IMR-90 (cell line): ENCODE data around the gene GPLD1. TPM values are rescaled to one million over a fixed set of nuclear protein-coding genes. Genes with fewer than 3 reads are reported as not detected.

Experiments used
- ATAC-seq: fragments of 200-7000 bp; cut with Tn5 transposase; 2 replicates; pipeline ENCODE4 v1.9.1; 2020; ENCODE audit warnings: low read depth, mild to moderate bottlenecking, moderate library complexity
- BruUV-seq: library from RNA; stranded (reverse); fragments of 400-500 nt; replicated peaks from 2 replicates; lab custom pipeline; 2021; lab: Mats Ljungman, UMichigan
- CTCF ChIA-PET: fragments of 300-600 bp; formaldehyde crosslinking; extraction: SDS; loops from one replicate; lab custom pipeline; 2021; ENCODE audit warnings: antibody characterized with exemption; lab: Yijun Ruan, JAX
- POLR2A ChIA-PET: fragments of 300-600 bp; sonication (Branson Sonifier 250); formaldehyde crosslinking; loops from one replicate; lab custom pipeline; 2022; ENCODE audit warnings: antibody characterized with exemption; ENCODE audit not compliant: unreplicated experiment; lab: Charles Lee
- DNase-seq: peaks from one replicate; pipeline ENCODE4 v3.0.0; 2013
- H2AFZ ChIP-seq: replicated peaks from 2 replicates; pipeline ENCODE3; 2013; ENCODE audit warnings: low read length, mild to moderate bottlenecking; ENCODE audit not compliant: poor library complexity
- H2AK5ac ChIP-seq: 2 replicates; pipeline ENCODE4 v1.6.1; 2013; ENCODE audit warnings: low read depth, low read length, inconsistent platforms
- H2AK9ac ChIP-seq: replicated peaks from 2 replicates; pipeline ENCODE3; 2013; ENCODE audit warnings: mild to moderate bottlenecking, low read depth, low read length, moderate library complexity; ENCODE audit not compliant: poor library complexity
- H2BK120ac ChIP-seq: 2 replicates; pipeline ENCODE4 v1.6.1; 2013; ENCODE audit warnings: low read depth, low read length, inconsistent platforms
- H2BK15ac ChIP-seq: 3 replicates; pipeline ENCODE4 v1.6.1; 2013; ENCODE audit warnings: low read depth, low read length, inconsistent platforms
- H2BK20ac ChIP-seq: 2 replicates; pipeline ENCODE4 v1.6.1; 2013; ENCODE audit warnings: low read depth, mild to moderate bottlenecking, inconsistent platforms, low read length, moderate library complexity
- H2BK5ac ChIP-seq: 2 replicates; pipeline ENCODE4 v1.6.1; 2013; ENCODE audit warnings: mild to moderate bottlenecking, low read depth, low read length, inconsistent platforms; ENCODE audit not compliant: poor library complexity, severe bottlenecking
- H3K14ac ChIP-seq: replicated peaks from 2 replicates; pipeline ENCODE4 v1.6.1; 2013; ENCODE audit warnings: low read depth, low read length, inconsistent platforms
- H3K18ac ChIP-seq: 2 replicates; pipeline ENCODE4 v1.6.1; 2013; ENCODE audit warnings: low read depth, low read length, control low read depth
- H3K23ac ChIP-seq: 2 replicates; pipeline ENCODE4 v1.6.1; 2013; ENCODE audit warnings: low read depth, low read length, inconsistent platforms
- H3K27ac ChIP-seq: 2 replicates; pipeline ENCODE4 v1.5.1; 2013; ENCODE audit warnings: mild to moderate bottlenecking, control low read depth, low read length; ENCODE audit not compliant: insufficient read depth
- H3K27me3 ChIP-seq: 2 replicates; pipeline ENCODE4 v1.6.1; 2013; ENCODE audit warnings: low read length; ENCODE audit not compliant: control insufficient read depth, insufficient read depth
- H3K36me3 ChIP-seq: 2 replicates; pipeline ENCODE4 v1.6.1; 2013; ENCODE audit warnings: low read length, mixed read lengths; ENCODE audit not compliant: control insufficient read depth, insufficient read depth
- H3K4ac ChIP-seq: 2 replicates; pipeline ENCODE4 v1.6.1; 2013; ENCODE audit warnings: low read depth, low read length, inconsistent platforms
- H3K4me1 ChIP-seq: 2 replicates; pipeline ENCODE4 v1.6.1; 2013; ENCODE audit warnings: low read length, mixed read lengths; ENCODE audit not compliant: control insufficient read depth, insufficient read depth
- H3K4me2 ChIP-seq: 2 replicates; pipeline ENCODE4 v1.6.1; 2013; ENCODE audit warnings: low read depth, mild to moderate bottlenecking, control low read depth, low read length, moderate library complexity
- H3K4me3 ChIP-seq: 2 replicates; pipeline ENCODE4 v1.5.1; 2013; ENCODE audit warnings: low read depth, mild to moderate bottlenecking, control low read depth, low read length, moderate library complexity; ENCODE audit not compliant: insufficient read depth
- H3K56ac ChIP-seq: 2 replicates; pipeline ENCODE4 v1.6.1; 2013; ENCODE audit warnings: low read length, inconsistent platforms; ENCODE audit not compliant: insufficient read depth; ENCODE audit errors: extremely low read depth
- H3K79me1 ChIP-seq, 2 experiments: 2 replicates each; pipeline ENCODE4 v1.6.1; 2013; ENCODE audit warnings: low read length in 2 of 2, inconsistent platforms in 1 of 2, low read depth in 1 of 2
- H3K9ac ChIP-seq: 2 replicates; pipeline ENCODE4 v1.6.1; 2013; ENCODE audit warnings: low read depth, low read length, control low read depth
- H3K9me1 ChIP-seq: 2 replicates; pipeline ENCODE4 v1.6.1; 2013; ENCODE audit warnings: low read length, inconsistent platforms; ENCODE audit not compliant: insufficient read depth
- H3K9me3 ChIP-seq: 2 replicates; pipeline ENCODE4 v1.6.1; 2013; ENCODE audit warnings: low read length; ENCODE audit not compliant: control insufficient read depth, insufficient read depth
- H4K20me1 ChIP-seq: 2 replicates; pipeline ENCODE4 v1.6.1; 2013; ENCODE audit warnings: low read length, inconsistent platforms; ENCODE audit not compliant: insufficient read depth
- H4K5ac ChIP-seq: 2 replicates; pipeline ENCODE4 v1.6.1; 2013; ENCODE audit warnings: mild to moderate bottlenecking, low read depth, low read length, control low read depth
- H4K8ac ChIP-seq, 2 experiments: 2 replicates each; pipeline ENCODE4 v1.6.1; 2013; ENCODE audit warnings: low read depth in 2 of 2, low read length in 2 of 2, control low read depth in 1 of 2, inconsistent platforms in 1 of 2
- H4K91ac ChIP-seq: 2 replicates; pipeline ENCODE4 v1.6.1; 2013; ENCODE audit warnings: low read depth, low read length, inconsistent platforms; ENCODE audit not compliant: insufficient read depth
- CEBPB ChIP-seq: IDR thresholded peaks from 2 replicates; pipeline ENCODE4 v1.6.1; 2012; ENCODE audit warnings: low read depth, low read length, improper control_type of control experiment
- MXI1 ChIP-seq: IDR thresholded peaks from 2 replicates; pipeline ENCODE4 v1.6.1; 2012; ENCODE audit warnings: low read depth, mild to moderate bottlenecking, low read length, moderate library complexity, borderline replicate concordance
- RAD21 ChIP-seq: IDR thresholded peaks from 2 replicates; pipeline ENCODE4 v1.6.1; 2012; ENCODE audit warnings: low read length, improper control_type of control experiment
- RFX5 ChIP-seq: IDR thresholded peaks from 2 replicates; pipeline ENCODE4 v1.8.0; 2012; ENCODE audit warnings: low read depth, mild to moderate bottlenecking, low read length, moderate library complexity
- SMC3 ChIP-seq: fragments of 150-350 bp; IDR thresholded peaks from 2 replicates; pipeline ENCODE4 v1.6.1; 2016; ENCODE audit warnings: low read depth, mild to moderate bottlenecking, antibody characterized with exemption, low read length, moderate library complexity
- WGBS, 2 experiments: methylation state at CpG; one replicate each; pipeline versions ENCODE4 v1.1.5 to v1.1.7; 2013; ENCODE audit warnings: missing lambda C conversion rate in 2 of 2; ENCODE audit not compliant: insufficient read length in 1 of 2; ENCODE audit errors: extremely low coverage in 2 of 2; 5-methylcytosine and 5-hydroxymethylcytosine counted together
- dilution Hi-C: fragments of 300-500 bp; cut with HindIII; formaldehyde crosslinking; loops from one replicate; pipeline ENCODE4 v1.14.3; 2018; ENCODE audit warnings: low sequenced_read_pairs; ENCODE audit not compliant: unreplicated experiment
- in situ Hi-C: fragments of 300-500 bp; cut with MboI; formaldehyde crosslinking; loops from 3 replicates; pipeline ENCODE4 v1.14.3; 2019; ENCODE audit warnings: low sequenced_read_pairs, inconsistent platforms, mixed read lengths
- intact Hi-C: fragments of 100-400 bp; cut with micrococcal nuclease; formaldehyde crosslinking; loops from 2 replicates; pipeline ENCODE4 v1.10.0; 2022
- polyA plus RNA-seq, 3 experiments: library from polyadenylated mRNA; depleted of rRNA; stranded (reverse); fragments of >200 nt; gene quantifications; 2 replicates each; pipeline ENCODE4 v1.2.3, GENCODE V29; 2012; ENCODE audit warnings: low replicate concordance in 1 of 3
- total RNA-seq: library from RNA; depleted of rRNA; stranded (reverse); fragments of >200 nt; gene quantifications from 2 replicates; pipeline ENCODE4 v1.2.3, GENCODE V29; 2012
- TF ChIP-seq, protein P1 (sequence below): fragments of 150-350 bp; IDR thresholded peaks from 2 replicates; pipeline ENCODE4 v1.6.1; 2017; ENCODE audit warnings: mild to moderate bottlenecking, antibody characterized with exemption, low read length, low read depth
- TF ChIP-seq, protein P2 (sequence below): fragments of 150-350 bp; IDR thresholded peaks from 2 replicates; pipeline ENCODE4 v1.6.1; 2016; ENCODE audit warnings: low read depth, mild to moderate bottlenecking, low read length, moderate library complexity, borderline replicate concordance

GPLD1 gene
- total and polyA plus RNA-seq, 2 of the 4 experiments (the other 2 are of a cell fraction): 0.05 to 0.18 TPM

DNA sequence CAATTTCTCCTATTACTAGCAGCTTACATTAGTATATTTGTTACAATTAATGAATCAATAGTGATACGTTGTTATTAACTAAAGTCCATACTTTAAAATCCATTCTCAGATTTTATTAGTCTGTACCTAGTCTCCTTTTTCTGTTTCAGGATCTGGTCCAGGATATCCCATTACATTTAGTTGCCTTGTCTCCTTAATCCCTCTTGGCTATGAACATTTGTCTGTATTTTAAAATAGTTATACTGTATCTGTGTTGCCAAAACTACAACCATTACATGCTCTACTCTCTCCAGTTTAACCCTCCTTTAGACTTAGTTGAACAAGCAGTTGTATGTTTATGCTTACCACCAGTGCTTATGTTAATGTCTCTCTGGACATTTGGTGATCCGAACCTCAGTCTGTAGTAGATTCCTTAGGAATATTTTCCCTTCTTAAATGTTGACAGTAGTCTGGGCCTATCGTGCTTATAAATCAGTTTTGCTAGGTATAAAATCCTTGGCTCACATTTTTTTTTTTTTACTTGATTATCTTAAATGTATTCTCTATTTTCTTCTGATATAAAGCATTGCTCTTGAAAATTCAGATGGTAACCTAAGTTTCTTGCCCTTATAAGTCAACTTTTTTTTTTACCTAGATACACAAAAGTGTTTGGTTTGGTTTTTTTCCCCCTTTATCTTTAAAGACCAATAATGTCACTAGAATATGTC lies 17.6 kb upstream of the GPLD1 start:
- no peak overlapping the region for H2AK5ac ChIP-seq
- POLR2A ChIA-PET: no interaction called here
- no peak overlapping the region for H3K27ac ChIP-seq
- in situ Hi-C loops (no loop called here), dilution Hi-C loops (no loop called here), intact Hi-C loops (no loop called here)
- H3K14ac ChIP-seq: no peak overlapping the region
- no peak overlapping the region for H3K4ac ChIP-seq
- BruUV-seq: no TSS peak
- H3K23ac ChIP-seq: no peak overlapping the region
- H3K4me3 ChIP-seq: no peak overlapping the region
- H2BK15ac ChIP-seq: no peak overlapping the region
- H3K9me3 ChIP-seq: no peaks in the 10 kb centered on the region
- no peak overlapping the region for H4K5ac ChIP-seq
- no CpG with 5 or more reads among the region's 3 CpGs for WGBS, 2 experiments
- H3K18ac ChIP-seq: no peak overlapping the region
- no peaks in the 10 kb centered on the region for H3K36me3 ChIP-seq
- no peaks in the 10 kb centered on the region for H3K4me1 ChIP-seq
- H2BK20ac ChIP-seq: no peak overlapping the region
- H3K9me1 ChIP-seq: no peaks in the 10 kb centered on the region
- H3K27me3 ChIP-seq: no peaks in the 10 kb centered on the region; the same call in 1 of the 2 replicates
- H3K4me2 ChIP-seq: no peak overlapping the region
- no peak overlapping the region for H4K91ac ChIP-seq
- H2BK5ac ChIP-seq: no peak overlapping the region
- H3K56ac ChIP-seq: no peak overlapping the region
- H4K20me1 ChIP-seq: no peaks in the 10 kb centered on the region
- DNase-seq (no peak), ATAC-seq (no peak)
- no peak for TF ChIP-seq RAD21
- TF ChIP-seq CEBPB: no peak
- TF ChIP-seq SMC3: no peak
- no peak for TF ChIP-seq MXI1
- no peak for TF ChIP-seq RFX5
- TF ChIP-seq, protein P1, sequence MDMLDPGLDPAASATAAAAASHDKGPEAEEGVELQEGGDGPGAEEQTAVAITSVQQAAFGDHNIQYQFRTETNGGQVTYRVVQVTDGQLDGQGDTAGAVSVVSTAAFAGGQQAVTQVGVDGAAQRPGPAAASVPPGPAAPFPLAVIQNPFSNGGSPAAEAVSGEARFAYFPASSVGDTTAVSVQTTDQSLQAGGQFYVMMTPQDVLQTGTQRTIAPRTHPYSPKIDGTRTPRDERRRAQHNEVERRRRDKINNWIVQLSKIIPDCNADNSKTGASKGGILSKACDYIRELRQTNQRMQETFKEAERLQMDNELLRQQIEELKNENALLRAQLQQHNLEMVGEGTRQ: no peak
- TF ChIP-seq, protein P2, sequence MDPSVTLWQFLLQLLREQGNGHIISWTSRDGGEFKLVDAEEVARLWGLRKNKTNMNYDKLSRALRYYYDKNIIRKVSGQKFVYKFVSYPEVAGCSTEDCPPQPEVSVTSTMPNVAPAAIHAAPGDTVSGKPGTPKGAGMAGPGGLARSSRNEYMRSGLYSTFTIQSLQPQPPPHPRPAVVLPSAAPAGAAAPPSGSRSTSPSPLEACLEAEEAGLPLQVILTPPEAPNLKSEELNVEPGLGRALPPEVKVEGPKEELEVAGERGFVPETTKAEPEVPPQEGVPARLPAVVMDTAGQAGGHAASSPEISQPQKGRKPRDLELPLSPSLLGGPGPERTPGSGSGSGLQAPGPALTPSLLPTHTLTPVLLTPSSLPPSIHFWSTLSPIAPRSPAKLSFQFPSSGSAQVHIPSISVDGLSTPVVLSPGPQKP: no peak
- H2BK120ac ChIP-seq: no peak overlapping the region
- CTCF ChIA-PET: no interaction called here
- no peak overlapping the region for H4K8ac ChIP-seq
- H3K9ac ChIP-seq: no peak overlapping the region
- H2AK9ac ChIP-seq: no peak overlapping the region
- no peaks in the 10 kb centered on the region for H3K79me1 ChIP-seq
- no peak overlapping the region for H2AFZ ChIP-seq
